ENCODE measurements around the gene APOBEC3H. TPM values are rescaled to one million over a fixed set of nuclear protein-coding genes. Genes with fewer than 3 reads are reported as not detected.

Gene APOBEC3H
- total RNA-seq, 1 experiment from 2014 or later, result 0.87 TPM

DNA sequence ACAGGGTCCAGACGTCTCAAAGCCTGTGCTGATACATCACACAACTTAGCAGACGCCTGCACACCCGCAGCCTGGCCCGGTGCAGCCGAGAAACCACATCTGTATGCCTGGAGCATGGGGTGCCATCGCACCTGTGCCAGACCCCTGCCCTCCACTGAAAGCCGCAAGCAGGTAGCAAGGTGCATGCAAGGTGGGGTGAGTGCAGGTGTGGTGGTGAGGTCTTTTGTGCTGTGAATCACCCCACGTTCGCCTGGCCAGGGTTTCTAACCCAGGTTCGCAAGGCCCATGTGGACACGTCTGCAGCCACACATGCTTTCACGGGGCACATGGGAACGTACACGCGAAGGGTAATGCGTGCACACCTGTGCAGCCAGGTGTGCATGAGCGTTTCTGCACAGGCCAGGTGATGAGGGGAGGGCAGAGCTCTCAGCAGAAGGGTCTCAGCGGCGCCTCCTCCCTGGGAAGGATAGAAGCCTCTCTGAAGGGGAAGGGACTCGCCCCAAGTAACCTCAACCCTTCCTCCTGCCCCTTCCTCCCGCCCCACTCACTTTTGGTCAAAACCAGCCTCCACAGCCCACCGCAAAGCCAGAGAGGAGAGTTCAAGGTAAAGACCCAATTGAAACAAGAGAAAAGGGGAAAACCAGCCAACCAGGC, 36.0 kb downstream of the APOBEC3H start:
- Histone ChIP-seq H3K9me2 (replicated peaks; ENCODE audit: low read length) (no peaks in the 10 kb centered on the region), H2AFZ (ENCODE audit: low read length) (no peak overlapping the region), H3K27ac (ENCODE audit: low read length) (no peak overlapping the region), H3K4me1 (ENCODE audit: insufficient read depth, low read length) (peaks cover 6% of the 10 kb centered on the region; the same call in 1 of the 2 replicates), H3F3A (ENCODE audit: low read length, unreplicated experiment) (no peaks in the 10 kb centered on the region), H3K36me3 (ENCODE audit: low read depth, low read length) (no peaks in the 10 kb centered on the region), H3K9ac (ENCODE audit: low read length) (no peak overlapping the region), H3K4me2 (ENCODE audit: low read length) (no peak overlapping the region), H3K79me2 (ENCODE audit: low read length) (no peaks in the 10 kb centered on the region), H3K27me3 (ENCODE audit: low read length) (no peaks in the 10 kb centered on the region), H3K9me3 (ENCODE audit: low read length) (no peaks in the 10 kb centered on the region), H4K20me1 (ENCODE audit: low read length) (no peaks in the 10 kb centered on the region), H3K4me3 (ENCODE audit: low read length) (no peak overlapping the region)
- ATAC-seq (no peak), DNase-seq (no peak)
- intact Hi-C loops (cut with micrococcal nuclease), result no loop called here
- ChIA-PET CTCF (no interaction called here), POLR2A (ENCODE audit: unreplicated experiment) (no interaction called here)
- BruUV-seq (replicated peaks), result no TSS peak
- TF ChIP-seq, protein P1, sequence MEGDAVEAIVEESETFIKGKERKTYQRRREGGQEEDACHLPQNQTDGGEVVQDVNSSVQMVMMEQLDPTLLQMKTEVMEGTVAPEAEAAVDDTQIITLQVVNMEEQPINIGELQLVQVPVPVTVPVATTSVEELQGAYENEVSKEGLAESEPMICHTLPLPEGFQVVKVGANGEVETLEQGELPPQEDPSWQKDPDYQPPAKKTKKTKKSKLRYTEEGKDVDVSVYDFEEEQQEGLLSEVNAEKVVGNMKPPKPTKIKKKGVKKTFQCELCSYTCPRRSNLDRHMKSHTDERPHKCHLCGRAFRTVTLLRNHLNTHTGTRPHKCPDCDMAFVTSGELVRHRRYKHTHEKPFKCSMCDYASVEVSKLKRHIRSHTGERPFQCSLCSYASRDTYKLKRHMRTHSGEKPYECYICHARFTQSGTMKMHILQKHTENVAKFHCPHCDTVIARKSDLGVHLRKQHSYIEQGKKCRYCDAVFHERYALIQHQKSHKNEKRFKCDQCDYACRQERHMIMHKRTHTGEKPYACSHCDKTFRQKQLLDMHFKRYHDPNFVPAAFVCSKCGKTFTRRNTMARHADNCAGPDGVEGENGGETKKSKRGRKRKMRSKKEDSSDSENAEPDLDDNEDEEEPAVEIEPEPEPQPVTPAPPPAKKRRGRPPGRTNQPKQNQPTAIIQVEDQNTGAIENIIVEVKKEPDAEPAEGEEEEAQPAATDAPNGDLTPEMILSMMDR (conservative IDR thresholded peaks at IDR 0.05; ENCODE audit: low read depth, low read length), result no peak
- no peak for TF ChIP-seq EZH2 (IDR thresholded peaks at IDR 0.05; ENCODE audit: low read length, unreplicated experiment)
- no peak for TF ChIP-seq EZH2phosphoT487 (IDR thresholded peaks at IDR 0.05; ENCODE audit: borderline replicate concordance, low read length)

DNA sequence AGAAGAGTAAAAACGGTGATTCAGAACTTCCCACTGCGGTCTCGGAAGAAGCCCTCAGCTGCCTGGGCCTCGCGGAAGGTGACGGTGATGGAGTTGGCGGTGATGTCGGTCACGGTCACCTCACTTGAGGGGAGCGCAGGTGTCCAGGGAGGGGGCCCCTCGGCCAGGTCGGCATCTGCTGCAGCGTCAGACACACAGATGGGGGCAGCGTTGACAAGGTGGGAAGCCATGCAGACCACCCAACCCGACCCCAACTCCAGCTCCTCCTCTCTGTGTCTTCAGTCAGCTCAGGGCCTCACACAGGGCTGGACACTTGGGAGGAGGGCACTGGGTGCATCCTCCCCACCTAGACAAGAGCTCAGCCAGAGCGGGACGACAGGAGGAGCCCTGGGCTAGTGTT, 36.8 kb downstream of the APOBEC3H start:
- Histone ChIP-seq H3F3A (ENCODE audit: low read length, unreplicated experiment) (no peaks in the 10 kb centered on the region), H2AFZ (ENCODE audit: low read length) (no peak overlapping the region), H3K9me2 (replicated peaks; ENCODE audit: low read length) (no peaks in the 10 kb centered on the region), H3K36me3 (ENCODE audit: low read depth, low read length) (no peaks in the 10 kb centered on the region), H3K4me3 (ENCODE audit: low read length) (no peak overlapping the region), H3K4me1 (ENCODE audit: insufficient read depth, low read length) (peaks cover 6% of the 10 kb centered on the region; the same call in 1 of the 2 replicates), H3K4me2 (ENCODE audit: low read length) (no peak overlapping the region), H3K27me3 (ENCODE audit: low read length) (no peaks in the 10 kb centered on the region), H3K9me3 (ENCODE audit: low read length) (no peaks in the 10 kb centered on the region), H3K9ac (ENCODE audit: low read length) (no peak overlapping the region), H4K20me1 (ENCODE audit: low read length) (no peaks in the 10 kb centered on the region), H3K79me2 (ENCODE audit: low read length) (no peaks in the 10 kb centered on the region), H3K27ac (ENCODE audit: low read length) (no peak overlapping the region)
- no TSS peak for BruUV-seq (replicated peaks)
- intact Hi-C loops (cut with micrococcal nuclease), result no loop called here
- POLR2A ChIA-PET (ENCODE audit: unreplicated experiment), result no interaction called here
- CTCF ChIA-PET, result interaction anchor here (0.6 kb wide), 1 partner anchor 127 kb away, joined by 4 read pairs; no protein-coding TSS in a partner anchor
- ATAC-seq (no peak), DNase-seq (no peak)
- TF ChIP-seq EZH2 (IDR thresholded peaks at IDR 0.05; ENCODE audit: low read length, unreplicated experiment), result no peak
- no peak for TF ChIP-seq EZH2phosphoT487 (IDR thresholded peaks at IDR 0.05; ENCODE audit: borderline replicate concordance, low read length)
- TF ChIP-seq, protein P1 (conservative IDR thresholded peaks at IDR 0.05; ENCODE audit: low read depth, low read length), result no peak

DNA sequence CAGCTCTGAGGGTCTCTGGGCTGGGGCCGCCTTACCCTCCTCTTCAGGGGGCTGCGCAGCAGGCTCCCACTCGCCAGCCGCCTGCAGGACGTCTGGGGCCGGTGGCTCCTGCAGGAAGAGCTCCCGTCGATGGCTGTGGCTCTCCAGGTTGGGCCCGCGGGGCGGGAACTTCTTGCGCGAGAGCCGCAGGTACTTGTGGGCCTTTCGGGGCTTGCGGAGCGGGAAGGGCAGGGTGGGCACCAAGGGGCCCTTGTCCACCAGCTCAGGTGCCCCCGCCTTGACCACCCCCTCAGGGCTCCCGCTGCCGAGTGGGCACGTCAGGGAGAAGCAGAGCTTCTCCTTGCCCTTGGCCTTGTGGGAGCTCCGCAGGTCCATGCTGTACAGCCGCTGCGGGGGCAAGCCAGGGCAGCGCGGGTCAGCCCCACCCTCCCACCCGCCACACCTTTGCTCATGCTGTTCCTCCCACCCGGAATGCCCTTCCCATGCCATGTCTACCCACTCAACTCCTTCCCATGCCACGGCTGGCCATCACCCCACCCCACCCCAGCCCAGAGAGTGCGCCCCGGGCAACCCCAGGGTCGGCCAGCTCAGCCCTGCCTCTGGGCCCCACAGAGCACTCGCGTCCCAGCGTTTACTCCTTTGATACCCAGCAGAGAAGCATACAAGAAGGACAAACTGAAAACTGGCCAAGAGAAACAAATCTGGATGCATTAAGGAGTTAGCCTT, 37.5 kb downstream of the APOBEC3H start:
- ATAC-seq, result no peak
- H3K9me2 ChIP-seq (replicated peaks; ENCODE audit: low read length), result no peaks in the 10 kb centered on the region
- H3K79me2 ChIP-seq (ENCODE audit: low read length), result no peaks in the 10 kb centered on the region
- TF ChIP-seq, protein P1 (conservative IDR thresholded peaks at IDR 0.05; ENCODE audit: low read depth, low read length), result no peak
- TF ChIP-seq EZH2 (IDR thresholded peaks at IDR 0.05; ENCODE audit: low read length, unreplicated experiment) (no peak), EZH2phosphoT487 (IDR thresholded peaks at IDR 0.05; ENCODE audit: borderline replicate concordance, low read length) (no peak)
- H3F3A ChIP-seq (ENCODE audit: low read length, unreplicated experiment), result no peaks in the 10 kb centered on the region
- CTCF ChIA-PET, result interaction anchor here (0.6 to 1.0 kb wide), 2 partner anchors 127 to 177 kb away, joined by 3 to 4 read pairs; no protein-coding TSS in a partner anchor
- DNase-seq, result no peak
- no peak overlapping the region for H2AFZ ChIP-seq (ENCODE audit: low read length)
- peaks cover 6% of the 10 kb centered on the region; the same call in 1 of the 2 replicates for H3K4me1 ChIP-seq (ENCODE audit: insufficient read depth, low read length)
- no peak overlapping the region for H3K27ac ChIP-seq (ENCODE audit: low read length)
- no peaks in the 10 kb centered on the region for H4K20me1 ChIP-seq (ENCODE audit: low read length)
- intact Hi-C loops (cut with micrococcal nuclease), result no loop called here
- H3K9me3 ChIP-seq (ENCODE audit: low read length), result no peaks in the 10 kb centered on the region
- H3K9ac ChIP-seq (ENCODE audit: low read length), result no peak overlapping the region
- no peaks in the 10 kb centered on the region for H3K36me3 ChIP-seq (ENCODE audit: low read depth, low read length)
- no peaks in the 10 kb centered on the region for H3K27me3 ChIP-seq (ENCODE audit: low read length)
- H3K4me3 ChIP-seq (ENCODE audit: low read length), result no peak overlapping the region
- no peak overlapping the region for H3K4me2 ChIP-seq (ENCODE audit: low read length)
- no TSS peak for BruUV-seq (replicated peaks)
- POLR2A ChIA-PET (ENCODE audit: unreplicated experiment), result no interaction called here

All from PC-3 (cell line).